ENCODE measurements around the gene HP. TPM values are rescaled to one million over a fixed set of nuclear protein-coding genes. Genes with fewer than 3 reads are reported as not detected.
"Not testable (repeated sequence)": the region's sequence is repeated elsewhere in the genome, so short reads cannot be mapped to it uniquely, and the experiment has no call there.

Gene HP
- total RNA-seq (2021) (10.0 to 20.6 TPM (median 11.1 TPM) in 3 replicates), Bru-seq, nascent RNA (not detected)
- long read RNA-seq, experiment 1 = 0 reads
- long read RNA-seq, experiment 2 = 0 reads
- long read RNA-seq, experiment 3 = 0 reads

- ATAC-seq; POLR2A ChIA-PET; H3K27ac Mint-ChIP-seq; DNase-seq (ENCODE audit: low spot score); H3K9me3 Mint-ChIP-seq; H3K36me3 Mint-ChIP-seq; H3K4me3 Mint-ChIP-seq; H3K4me1 Mint-ChIP-seq: not testable (repeated sequence)
- TF ChIP-seq GABPB1 (CRISPR knock-in tag; IDR thresholded peaks at IDR 0.05) = peak; percentile 58
- peaks cover 13% of the 10 kb centered on the region for H3K27me3 Mint-ChIP-seq (ENCODE audit: low read depth)
- CTCF ChIA-PET = interaction anchor here (1.1 kb wide), 1 partner anchor 12 kb away, joined by 6 read pairs; no protein-coding TSS in a partner anchor
Measured at GRCh38 chr16:72054254-72054847, at the start of gene HP. Gene HP, plus strand, starts transcription at chr16:72054505. Its CDS starts 148 bp downstream, at chr16:72054653.

- H3K4me1 Mint-ChIP-seq; H3K9me3 Mint-ChIP-seq; ATAC-seq; CTCF ChIA-PET; DNase-seq (ENCODE audit: low spot score); POLR2A ChIA-PET; H3K36me3 Mint-ChIP-seq; H3K27ac Mint-ChIP-seq; H3K27me3 Mint-ChIP-seq (ENCODE audit: low read depth): not testable (repeated sequence)
- 0 out of 2 replicates have a peak, but pooled peaks have one; percentile 24 for TF ChIP-seq ZNF396 (CRISPR knock-in tag; IDR thresholded peaks at IDR 0.05; ENCODE audit: borderline replicate concordance)
- H3K4me3 Mint-ChIP-seq = peak overlapping the region; percentile 94
Measured at GRCh38 chr16:72008065-72008423, 46.3 kb upstream of the HP start.

GRCh38 chr16:72008424-72009216, 45.7 kb upstream of the HP start, which contains the start of gene DHODH:
Gene DHODH, plus strand, starts transcription at chr16:72008744. Its CDS starts 21 bp downstream, at chr16:72008765.
- ChIA-PET CTCF (interaction anchor here (0.7 kb wide), 1 partner anchor 47 kb away, joined by 3 read pairs; no protein-coding TSS in a partner anchor), POLR2A (no interaction called here)
- Mint-ChIP-seq H3K27ac (peak within 1 kb of the TSS; percentile 93), H3K27me3 (ENCODE audit: low read depth) (peaks cover 8% of the 10 kb centered on the region), H3K4me3 (peak within 1 kb of the TSS; percentile 94), H3K36me3 (peaks cover 6% of the 10 kb centered on the region), H3K4me1 (no peaks in the 10 kb centered on the region), H3K9me3 (no peaks in the 10 kb centered on the region)
- peak; percentile 98 for DNase-seq (ENCODE audit: low spot score)
- TF ChIP-seq ZNF232 (CRISPR knock-in tag; IDR thresholded peaks at IDR 0.05) = peak; percentile 56; the same call in 1 of the 2 replicates
- TF ChIP-seq SP1 (CRISPR knock-in tag; conservative IDR thresholded peaks at IDR 0.05) = peak; percentile 90
- TF ChIP-seq NR1H2 (CRISPR knock-in tag; IDR thresholded peaks at IDR 0.05) = no peak
- TF ChIP-seq ZNF425 (CRISPR knock-in tag; conservative IDR thresholded peaks at IDR 0.05) = no peak
- peak; percentile 83 for TF ChIP-seq MAX (CRISPR knock-in tag; IDR thresholded peaks at IDR 0.05)
- peak; percentile 76 for TF ChIP-seq CREM (CRISPR knock-in tag; IDR thresholded peaks at IDR 0.05)
- TF ChIP-seq GABPB1 (CRISPR knock-in tag; IDR thresholded peaks at IDR 0.05) = peak; percentile 50; the same call in 1 of the 2 replicates
- peak; percentile 39; the same call in 1 of the 2 replicates for TF ChIP-seq ZNF219 (CRISPR knock-in tag; IDR thresholded peaks at IDR 0.05; ENCODE audit: borderline replicate concordance)
- no peak for TF ChIP-seq ZNF416 (CRISPR knock-in tag; IDR thresholded peaks at IDR 0.05)
- TF ChIP-seq FOXK1 (CRISPR knock-in tag; IDR thresholded peaks at IDR 0.05) = no peak
- peak; percentile 76 for TF ChIP-seq USF2 (CRISPR knock-in tag; IDR thresholded peaks at IDR 0.05)
- peak; percentile 45; the same call in 1 of the 2 replicates for TF ChIP-seq FOXP1 (CRISPR knock-in tag; IDR thresholded peaks at IDR 0.05; ENCODE audit: borderline replicate concordance)
- TF ChIP-seq USF1 (CRISPR knock-in tag; IDR thresholded peaks at IDR 0.05) = peak; percentile 80; the same call in 1 of the 2 replicates
- TF ChIP-seq NR3C1 (CRISPR knock-in tag; conservative IDR thresholded peaks at IDR 0.05; ENCODE audit: low read depth) = no peak
- TF ChIP-seq FOXJ3 (CRISPR knock-in tag; IDR thresholded peaks at IDR 0.05; ENCODE audit: borderline replicate concordance) = no peak
- TF ChIP-seq NFYB (CRISPR knock-in tag; conservative IDR thresholded peaks at IDR 0.05; ENCODE audit: low read depth) = peak; percentile 60
- TF ChIP-seq RELA (CRISPR knock-in tag; IDR thresholded peaks at IDR 0.05; ENCODE audit: borderline replicate concordance) = 0 out of 2 replicates have a peak, but pooled peaks have one; percentile 18
- ATAC-seq = peak; percentile 99
